Measurements from ENCODE around the gene IMPA2. TPM values are rescaled to one million over a fixed set of nuclear protein-coding genes. Genes with fewer than 3 reads are reported as not detected.
A peak's percentile ranks its signal among the peaks of the same experiment; 100 is the strongest.

The IMPA2 gene
- polyA plus RNA-seq, 1 donor (not counting 4 experiments of a cell fraction or from before 2014, with no cell fraction given) = 17.6 TPM

DNA sequence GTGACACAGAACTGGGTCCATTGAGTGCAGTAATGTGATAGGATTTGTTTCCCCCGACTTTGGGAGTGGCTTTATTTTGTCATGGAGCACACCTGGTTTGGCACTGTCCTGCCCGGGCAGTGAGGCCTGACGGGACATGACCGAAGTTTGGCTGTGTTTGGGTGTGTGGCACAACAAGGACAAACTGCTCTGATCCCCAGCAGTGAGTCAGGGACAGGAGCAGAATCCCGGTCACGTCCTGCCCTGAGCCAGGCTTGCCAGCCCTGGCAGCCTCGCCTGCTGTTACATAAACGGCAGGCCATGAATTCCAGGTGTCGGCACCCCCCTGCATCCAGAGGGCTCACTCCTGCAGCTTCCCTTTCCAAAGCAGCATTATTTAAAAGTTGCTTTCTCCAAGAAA, 45.7 kb downstream of the IMPA2 start:
- H3K9me3 ChIP-seq (ENCODE audit: control insufficient read depth, low read depth, low read length) = no peaks in the 10 kb centered on the region
- dilution Hi-C loops (cut with MboI; ENCODE audit: extremely low pct_ligation_motif_present, low sequenced_read_pairs) = no loop called here
- H3K27me3 ChIP-seq (ENCODE audit: control insufficient read depth, extremely low read depth, insufficient read depth, low read length) = no peaks in the 10 kb centered on the region
- no peaks in the 10 kb centered on the region for H4K20me1 ChIP-seq (ENCODE audit: control insufficient read depth, extremely low read depth, insufficient read depth, low read length)
- peak overlapping the region; percentile 79 for H3K4me2 ChIP-seq (ENCODE audit: control insufficient read depth, extremely low read depth, insufficient read depth, low read depth, low read length)
- H3K9ac ChIP-seq (ENCODE audit: control insufficient read depth, extremely low read depth, insufficient read depth, low read length) = peak overlapping the region; percentile 18
- no peaks in the 10 kb centered on the region for H3K36me3 ChIP-seq (ENCODE audit: control insufficient read depth in 2 of 2, extremely low read depth in 1 of 2, insufficient read depth in 2 of 2, low read length in 2 of 2)
- no peaks in the 10 kb centered on the region for H3K9me1 ChIP-seq (ENCODE audit: control insufficient read depth, extremely low read depth, insufficient read depth, low read length)
- no peaks in the 10 kb centered on the region for H3K79me2 ChIP-seq (ENCODE audit: control insufficient read depth, insufficient read depth, low read length)
- peak overlapping the region; percentile 58 for H3K27ac ChIP-seq (ENCODE audit: control insufficient read depth, insufficient read depth, low read length)
- H2AFZ ChIP-seq (ENCODE audit: control insufficient read depth, low read length) = peak overlapping the region; percentile 84
- H3K4me1 ChIP-seq (ENCODE audit: control insufficient read depth, extremely low read depth, insufficient read depth, low read length) = peaks cover 42% of the 10 kb centered on the region
- DNase-seq (ENCODE audit: low read depth, low spot score) (peak; percentile 71), FAIRE-seq (peak; percentile 83)
- H3K4me3 ChIP-seq (ENCODE audit: control insufficient read depth in 2 of 3, extremely low read depth in 1 of 3, insufficient read depth in 2 of 3, low read depth in 1 of 3, low read length in 3 of 3) = peak overlapping the region in 1 of 3 experiments; percentile 36
- no peak for TF ChIP-seq EZH2 (IDR thresholded peaks at IDR 0.05; ENCODE audit: low read length)
- TF ChIP-seq, protein P1, sequence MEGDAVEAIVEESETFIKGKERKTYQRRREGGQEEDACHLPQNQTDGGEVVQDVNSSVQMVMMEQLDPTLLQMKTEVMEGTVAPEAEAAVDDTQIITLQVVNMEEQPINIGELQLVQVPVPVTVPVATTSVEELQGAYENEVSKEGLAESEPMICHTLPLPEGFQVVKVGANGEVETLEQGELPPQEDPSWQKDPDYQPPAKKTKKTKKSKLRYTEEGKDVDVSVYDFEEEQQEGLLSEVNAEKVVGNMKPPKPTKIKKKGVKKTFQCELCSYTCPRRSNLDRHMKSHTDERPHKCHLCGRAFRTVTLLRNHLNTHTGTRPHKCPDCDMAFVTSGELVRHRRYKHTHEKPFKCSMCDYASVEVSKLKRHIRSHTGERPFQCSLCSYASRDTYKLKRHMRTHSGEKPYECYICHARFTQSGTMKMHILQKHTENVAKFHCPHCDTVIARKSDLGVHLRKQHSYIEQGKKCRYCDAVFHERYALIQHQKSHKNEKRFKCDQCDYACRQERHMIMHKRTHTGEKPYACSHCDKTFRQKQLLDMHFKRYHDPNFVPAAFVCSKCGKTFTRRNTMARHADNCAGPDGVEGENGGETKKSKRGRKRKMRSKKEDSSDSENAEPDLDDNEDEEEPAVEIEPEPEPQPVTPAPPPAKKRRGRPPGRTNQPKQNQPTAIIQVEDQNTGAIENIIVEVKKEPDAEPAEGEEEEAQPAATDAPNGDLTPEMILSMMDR (optimal IDR thresholded peaks at IDR 0.05 in 1 of 3, IDR thresholded peaks at IDR 0.05 in 1 of 3, conservative IDR thresholded peaks at IDR 0.05 in 1 of 3; ENCODE audit: extremely low read depth in 1 of 3, insufficient read depth in 2 of 3, low read length in 3 of 3) = no peak

DNA sequence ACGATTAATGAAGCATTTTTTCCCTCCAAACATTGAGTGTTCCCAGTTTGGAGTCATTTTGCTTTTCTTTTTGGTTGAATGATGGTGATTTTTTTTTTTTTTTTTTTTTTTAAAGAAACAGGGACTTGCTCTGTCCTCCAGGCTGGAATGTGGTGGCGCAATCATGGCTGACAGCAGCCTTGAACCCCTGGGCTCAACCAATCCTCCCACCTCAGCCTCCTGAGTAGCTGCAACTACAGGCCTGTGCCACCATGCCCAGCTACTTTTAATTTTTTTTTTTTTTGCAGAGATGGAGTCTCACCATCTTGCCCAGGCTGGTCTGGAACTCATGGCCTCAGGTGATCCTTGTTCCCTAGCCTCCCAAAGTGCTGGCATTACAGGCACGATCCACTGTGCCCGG, 46.2 kb downstream of the IMPA2 start:
- no peak overlapping the region for H3K27ac ChIP-seq (ENCODE audit: control insufficient read depth, insufficient read depth, low read length)
- peak overlapping the region in 1 of 3 experiments; percentile 36 for H3K4me3 ChIP-seq (ENCODE audit: control insufficient read depth in 2 of 3, extremely low read depth in 1 of 3, insufficient read depth in 2 of 3, low read depth in 1 of 3, low read length in 3 of 3)
- FAIRE-seq = no peak
- no peak overlapping the region for H3K9ac ChIP-seq (ENCODE audit: control insufficient read depth, extremely low read depth, insufficient read depth, low read length)
- no peak for DNase-seq (ENCODE audit: low read depth, low spot score)
- H4K20me1 ChIP-seq (ENCODE audit: control insufficient read depth, extremely low read depth, insufficient read depth, low read length) = no peaks in the 10 kb centered on the region
- peaks cover 42% of the 10 kb centered on the region for H3K4me1 ChIP-seq (ENCODE audit: control insufficient read depth, extremely low read depth, insufficient read depth, low read length)
- no peak overlapping the region for H2AFZ ChIP-seq (ENCODE audit: control insufficient read depth, low read length)
- H3K27me3 ChIP-seq (ENCODE audit: control insufficient read depth, extremely low read depth, insufficient read depth, low read length) = no peaks in the 10 kb centered on the region
- no peaks in the 10 kb centered on the region for H3K9me1 ChIP-seq (ENCODE audit: control insufficient read depth, extremely low read depth, insufficient read depth, low read length)
- peak overlapping the region; percentile 79 for H3K4me2 ChIP-seq (ENCODE audit: control insufficient read depth, extremely low read depth, insufficient read depth, low read depth, low read length)
- dilution Hi-C loops (cut with MboI; ENCODE audit: extremely low pct_ligation_motif_present, low sequenced_read_pairs) = no loop called here
- no peaks in the 10 kb centered on the region for H3K9me3 ChIP-seq (ENCODE audit: control insufficient read depth, low read depth, low read length)
- H3K79me2 ChIP-seq (ENCODE audit: control insufficient read depth, insufficient read depth, low read length) = no peaks in the 10 kb centered on the region
- no peaks in the 10 kb centered on the region for H3K36me3 ChIP-seq (ENCODE audit: control insufficient read depth in 2 of 2, extremely low read depth in 1 of 2, insufficient read depth in 2 of 2, low read length in 2 of 2)
- no peak for TF ChIP-seq EZH2 (IDR thresholded peaks at IDR 0.05; ENCODE audit: low read length)
- TF ChIP-seq, protein P1 (optimal IDR thresholded peaks at IDR 0.05 in 1 of 3, IDR thresholded peaks at IDR 0.05 in 1 of 3, conservative IDR thresholded peaks at IDR 0.05 in 1 of 3; ENCODE audit: extremely low read depth in 1 of 3, insufficient read depth in 2 of 3, low read length in 3 of 3) = no peak

Measured in keratinocyte (primary cell).